Endothelial cell (in vitro differentiated cells): Measurements from ENCODE around the gene ARSA. TPM values are rescaled to one million over a fixed set of nuclear protein-coding genes. Genes with fewer than 3 reads are reported as not detected.

ENCODE experiments used
- DNase-seq: peaks from one replicate; pipeline ENCODE4 v3.0.0; 2021; ENCODE audit warnings: low spot score
- H3K27ac Mint-ChIP-seq: one replicate; pipeline ENCODE4 v1.8.0; 2021; ENCODE audit warnings: mixed read lengths, inconsistent platforms; ENCODE audit not compliant: unreplicated experiment
- H3K27me3 Mint-ChIP-seq: one replicate; pipeline ENCODE4 v1.8.0; 2021; ENCODE audit warnings: mild to moderate bottlenecking, moderate library complexity, mixed read lengths, inconsistent platforms; ENCODE audit not compliant: unreplicated experiment
- H3K36me3 Mint-ChIP-seq: one replicate; pipeline ENCODE4 v1.8.0; 2021; ENCODE audit warnings: mild to moderate bottlenecking, low read depth, mixed read lengths, inconsistent platforms; ENCODE audit not compliant: unreplicated experiment
- H3K4me1 Mint-ChIP-seq: one replicate; pipeline ENCODE4 v1.8.0; 2021; ENCODE audit warnings: mild to moderate bottlenecking, mixed read lengths, inconsistent platforms; ENCODE audit not compliant: unreplicated experiment
- H3K4me3 Mint-ChIP-seq: one replicate; pipeline ENCODE4 v1.8.0; 2021; ENCODE audit warnings: mild to moderate bottlenecking, mixed read lengths, inconsistent platforms; ENCODE audit not compliant: unreplicated experiment
- H3K9me3 Mint-ChIP-seq: one replicate; pipeline ENCODE4 v1.8.0; 2021; ENCODE audit warnings: mixed read lengths, inconsistent platforms; ENCODE audit not compliant: unreplicated experiment
- total RNA-seq: library from RNA; stranded (reverse); fragmentation: NEBNext Ultra II Directional; extraction: Animal tissue kit (Norgen Biotek cat#: 25700); gene quantifications from one replicate; pipeline ENCODE4 v1.2.1, GENCODE V29; 2021; ENCODE audit not compliant: unreplicated experiment
- TF ChIP-seq, protein P1 (sequence below): fragments of 200-600 bp; sonication (generic); IDR thresholded peaks from one replicate; pipeline ENCODE4 v1.5.0; 2021; ENCODE audit warnings: antibody characterized with exemption; ENCODE audit not compliant: unreplicated experiment

The ARSA gene
- total RNA-seq, 1 donor from 2014 or later: 59.6 TPM

DNA sequence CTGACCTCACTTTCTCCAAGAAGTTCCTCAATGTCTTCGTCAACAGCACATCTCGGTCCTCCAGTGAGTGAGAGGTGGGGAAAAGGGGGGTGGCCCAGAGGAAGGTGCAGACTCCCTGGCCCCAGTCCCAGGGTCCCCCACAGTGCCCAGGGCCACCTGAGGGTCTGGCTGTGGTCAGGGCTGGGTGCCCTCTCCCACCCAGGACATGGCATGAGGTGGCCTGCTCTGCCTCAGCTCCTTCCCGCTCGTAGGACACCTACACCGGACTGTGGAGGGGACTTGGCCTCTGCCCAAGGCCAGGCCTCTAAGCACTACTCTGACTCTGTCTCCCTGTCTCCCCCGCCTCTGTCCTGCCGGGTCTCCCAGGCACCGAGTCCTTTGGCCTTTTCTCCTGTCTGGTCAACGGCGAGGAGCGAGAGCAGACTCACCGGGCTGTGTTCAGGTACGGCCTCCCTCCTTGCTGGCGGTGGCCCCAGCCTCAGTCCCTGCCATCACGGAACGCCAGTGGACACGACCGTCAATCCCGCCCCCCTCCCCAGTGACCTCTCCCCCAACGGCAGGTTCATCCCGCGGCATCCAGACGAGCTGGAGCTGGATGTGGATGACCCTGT is 22.8 kb downstream of the ARSA start:
- no peak overlapping the region for H3K27ac Mint-ChIP-seq
- no peaks in the 10 kb centered on the region for H3K9me3 Mint-ChIP-seq
- no peak overlapping the region for H3K4me3 Mint-ChIP-seq
- TF ChIP-seq, protein P1, sequence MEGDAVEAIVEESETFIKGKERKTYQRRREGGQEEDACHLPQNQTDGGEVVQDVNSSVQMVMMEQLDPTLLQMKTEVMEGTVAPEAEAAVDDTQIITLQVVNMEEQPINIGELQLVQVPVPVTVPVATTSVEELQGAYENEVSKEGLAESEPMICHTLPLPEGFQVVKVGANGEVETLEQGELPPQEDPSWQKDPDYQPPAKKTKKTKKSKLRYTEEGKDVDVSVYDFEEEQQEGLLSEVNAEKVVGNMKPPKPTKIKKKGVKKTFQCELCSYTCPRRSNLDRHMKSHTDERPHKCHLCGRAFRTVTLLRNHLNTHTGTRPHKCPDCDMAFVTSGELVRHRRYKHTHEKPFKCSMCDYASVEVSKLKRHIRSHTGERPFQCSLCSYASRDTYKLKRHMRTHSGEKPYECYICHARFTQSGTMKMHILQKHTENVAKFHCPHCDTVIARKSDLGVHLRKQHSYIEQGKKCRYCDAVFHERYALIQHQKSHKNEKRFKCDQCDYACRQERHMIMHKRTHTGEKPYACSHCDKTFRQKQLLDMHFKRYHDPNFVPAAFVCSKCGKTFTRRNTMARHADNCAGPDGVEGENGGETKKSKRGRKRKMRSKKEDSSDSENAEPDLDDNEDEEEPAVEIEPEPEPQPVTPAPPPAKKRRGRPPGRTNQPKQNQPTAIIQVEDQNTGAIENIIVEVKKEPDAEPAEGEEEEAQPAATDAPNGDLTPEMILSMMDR: no peak
- H3K27me3 Mint-ChIP-seq: peaks cover 28% of the 10 kb centered on the region
- DNase-seq: no peak
- H3K36me3 Mint-ChIP-seq: peaks cover 3% of the 10 kb centered on the region
- peaks cover 6% of the 10 kb centered on the region for H3K4me1 Mint-ChIP-seq

DNA sequence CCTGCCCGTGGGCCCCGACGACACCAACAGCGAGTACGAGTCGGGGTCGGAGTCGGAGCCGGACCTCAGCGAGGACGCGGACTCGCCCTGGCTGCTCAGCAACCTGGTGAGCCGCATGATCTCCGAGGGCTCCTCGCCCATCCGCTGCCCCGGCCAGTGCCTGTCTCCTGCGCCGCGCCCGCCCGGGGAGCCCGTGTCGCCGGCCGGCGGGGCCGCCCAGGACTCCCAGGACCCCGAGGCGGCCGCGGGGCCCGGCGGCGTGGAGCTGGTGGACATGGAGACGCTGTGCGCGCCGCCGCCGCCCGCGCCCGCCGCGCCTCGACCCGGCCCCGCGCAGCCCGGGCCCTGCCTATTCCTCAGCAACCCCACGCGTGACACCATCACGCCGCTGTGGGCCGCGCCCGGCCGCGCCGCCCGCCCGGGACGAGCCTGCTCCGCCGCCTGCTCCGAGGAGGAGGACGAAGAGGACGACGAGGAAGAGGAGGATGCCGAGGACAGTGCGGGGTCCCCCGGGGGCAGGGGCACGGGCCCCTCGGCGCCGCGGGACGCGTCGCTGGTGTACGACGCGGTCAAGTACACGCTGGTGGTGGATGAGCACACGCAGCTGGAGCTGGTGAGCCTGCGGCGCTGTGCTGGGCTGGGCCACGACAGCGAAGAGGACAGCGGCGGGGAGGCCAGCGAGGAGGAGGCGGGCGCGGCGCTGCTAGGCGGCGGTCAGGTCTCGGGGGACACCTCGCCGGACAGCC is 23.5 kb downstream of the ARSA start:
- Mint-ChIP-seq H3K36me3 (peaks cover 3% of the 10 kb centered on the region), H3K27me3 (peaks cover 33% of the 10 kb centered on the region), H3K9me3 (no peaks in the 10 kb centered on the region), H3K4me3 (no peak overlapping the region), H3K27ac (no peak overlapping the region), H3K4me1 (peaks cover 11% of the 10 kb centered on the region)
- TF ChIP-seq, protein P1: no peak
- no peak for DNase-seq

DNA sequence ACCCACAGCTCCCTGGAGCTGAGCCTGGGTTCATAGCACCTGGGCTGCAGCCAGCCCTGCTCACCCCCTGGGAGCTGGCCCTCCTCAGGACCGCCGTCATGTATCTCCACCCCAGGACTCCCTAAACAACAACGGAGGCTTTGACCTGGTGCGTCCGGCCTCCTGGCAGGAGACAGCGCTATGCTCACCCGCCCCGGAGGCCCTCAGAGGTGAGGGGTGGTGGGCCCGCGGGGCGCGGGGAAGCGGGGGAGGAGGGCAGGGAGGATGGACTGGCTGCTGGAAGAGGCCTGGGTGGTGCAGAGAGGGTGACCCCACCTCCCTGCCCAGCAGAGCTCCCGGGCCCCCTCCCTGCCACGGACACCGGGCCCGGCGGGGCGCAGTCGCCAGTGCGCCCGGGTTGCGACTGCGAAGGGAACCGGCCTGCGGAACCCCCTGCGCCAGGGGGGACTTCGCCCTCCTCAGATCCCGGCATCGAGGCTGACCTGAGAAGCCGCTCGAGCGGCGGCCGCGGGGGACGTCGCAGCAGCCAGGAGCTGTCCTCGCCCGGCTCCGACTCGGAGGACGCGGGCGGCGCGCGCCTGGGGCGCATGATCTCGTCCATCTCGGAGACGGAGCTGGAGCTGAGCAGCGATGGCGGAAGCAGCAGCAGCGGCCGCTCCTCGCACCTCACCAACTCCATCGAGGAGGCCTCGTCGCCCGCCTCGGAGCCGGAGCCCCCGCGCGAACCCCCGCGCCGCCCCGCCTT is 24.3 kb downstream of the ARSA start:
- Mint-ChIP-seq H3K27me3 (peaks cover 27% of the 10 kb centered on the region), H3K36me3 (peaks cover 3% of the 10 kb centered on the region), H3K9me3 (no peaks in the 10 kb centered on the region), H3K27ac (no peak overlapping the region), H3K4me3 (no peak overlapping the region), H3K4me1 (peaks cover 11% of the 10 kb centered on the region)
- DNase-seq: no peak
- TF ChIP-seq, protein P1: no peak

DNA sequence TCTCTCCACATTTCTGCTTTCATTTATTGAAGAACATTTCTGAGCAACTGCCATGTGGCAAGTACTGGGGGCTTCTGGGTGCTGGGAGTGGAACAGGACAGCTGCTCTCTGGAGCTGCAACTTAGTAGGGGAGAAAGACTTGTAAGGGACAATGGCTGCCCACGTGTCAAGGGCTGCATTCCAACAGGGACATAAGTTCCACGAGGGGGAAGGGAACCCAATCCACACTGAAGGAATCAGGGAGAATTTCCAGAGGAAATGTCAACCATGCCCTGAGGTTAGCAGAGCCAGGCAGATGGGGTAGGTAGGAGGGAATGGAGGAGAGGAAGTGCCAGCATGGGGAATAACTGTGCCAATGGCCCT is 25.6 kb downstream of the ARSA start:
- Mint-ChIP-seq H3K4me3 (peak overlapping the region; percentile 17), H3K27me3 (peaks cover 21% of the 10 kb centered on the region), H3K27ac (no peak overlapping the region), H3K4me1 (peaks cover 11% of the 10 kb centered on the region), H3K9me3 (no peaks in the 10 kb centered on the region), H3K36me3 (peaks cover 3% of the 10 kb centered on the region)
- TF ChIP-seq, protein P1: no peak
- no peak for DNase-seq
